Effector memory CD4-positive, alpha-beta T cell (primary cell): ENCODE data around the gene OAT.

ENCODE experiments used
- DNase-seq, 3 donors: peaks; one replicate each; pipeline ENCODE4 v3.0.0-alpha.2; 2020
- H3K27ac ChIP-seq: 2 replicates; pipeline ENCODE4 v1.7.0; 2013; ENCODE audit warnings: mild to moderate bottlenecking, low read length, moderate library complexity; ENCODE audit not compliant: insufficient read depth, poor library complexity, severe bottlenecking
- H3K27me3 ChIP-seq: replicated peaks from 2 replicates; pipeline ENCODE4 v1.7.0; 2013; ENCODE audit warnings: mild to moderate bottlenecking, low read length; ENCODE audit not compliant: insufficient read depth, control insufficient read depth, poor library complexity, severe bottlenecking
- H3K36me3 ChIP-seq: 2 replicates; pipeline ENCODE4 v1.7.0; 2013; ENCODE audit warnings: mild to moderate bottlenecking, low read length, moderate library complexity; ENCODE audit not compliant: control insufficient read depth, insufficient read depth
- H3K4me1 ChIP-seq: 2 replicates; pipeline ENCODE4 v1.7.0; 2013; ENCODE audit warnings: low read length, mild to moderate bottlenecking; ENCODE audit not compliant: control insufficient read depth, insufficient read depth, poor library complexity, severe bottlenecking
- H3K4me3 ChIP-seq: 2 replicates; pipeline ENCODE4 v1.7.0; 2013; ENCODE audit warnings: low read length, low read depth, mild to moderate bottlenecking; ENCODE audit not compliant: insufficient read depth, poor library complexity, severe bottlenecking
- H3K9me3 ChIP-seq: 2 replicates; pipeline ENCODE4 v1.7.0; 2013; ENCODE audit warnings: mild to moderate bottlenecking, low read length, moderate library complexity; ENCODE audit not compliant: control insufficient read depth

The OAT gene

DNA sequence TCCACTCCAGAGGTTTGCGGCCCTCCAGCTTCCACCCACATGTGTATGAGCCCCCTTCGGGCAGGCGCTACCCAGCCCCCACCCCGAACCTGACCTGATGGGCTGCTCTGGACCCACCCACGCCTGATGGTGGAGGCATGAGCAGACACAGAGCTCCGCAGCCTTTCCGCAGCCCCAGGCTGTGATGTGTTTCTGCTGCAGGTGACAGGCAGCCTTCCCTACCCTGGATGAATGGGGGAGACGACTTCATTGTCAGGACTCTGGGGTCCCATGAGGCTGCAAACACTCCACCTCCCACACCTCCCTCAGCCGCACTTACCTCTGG, 61.2 kb downstream of the OAT start:
- Histone ChIP-seq H3K4me1 (no peaks in the 10 kb centered on the region), H3K27ac (no peak overlapping the region), H3K4me3 (no peak overlapping the region), H3K36me3 (no peaks in the 10 kb centered on the region), H3K27me3 (no peaks in the 10 kb centered on the region), H3K9me3 (no peaks in the 10 kb centered on the region)
- no peak for DNase-seq

DNA sequence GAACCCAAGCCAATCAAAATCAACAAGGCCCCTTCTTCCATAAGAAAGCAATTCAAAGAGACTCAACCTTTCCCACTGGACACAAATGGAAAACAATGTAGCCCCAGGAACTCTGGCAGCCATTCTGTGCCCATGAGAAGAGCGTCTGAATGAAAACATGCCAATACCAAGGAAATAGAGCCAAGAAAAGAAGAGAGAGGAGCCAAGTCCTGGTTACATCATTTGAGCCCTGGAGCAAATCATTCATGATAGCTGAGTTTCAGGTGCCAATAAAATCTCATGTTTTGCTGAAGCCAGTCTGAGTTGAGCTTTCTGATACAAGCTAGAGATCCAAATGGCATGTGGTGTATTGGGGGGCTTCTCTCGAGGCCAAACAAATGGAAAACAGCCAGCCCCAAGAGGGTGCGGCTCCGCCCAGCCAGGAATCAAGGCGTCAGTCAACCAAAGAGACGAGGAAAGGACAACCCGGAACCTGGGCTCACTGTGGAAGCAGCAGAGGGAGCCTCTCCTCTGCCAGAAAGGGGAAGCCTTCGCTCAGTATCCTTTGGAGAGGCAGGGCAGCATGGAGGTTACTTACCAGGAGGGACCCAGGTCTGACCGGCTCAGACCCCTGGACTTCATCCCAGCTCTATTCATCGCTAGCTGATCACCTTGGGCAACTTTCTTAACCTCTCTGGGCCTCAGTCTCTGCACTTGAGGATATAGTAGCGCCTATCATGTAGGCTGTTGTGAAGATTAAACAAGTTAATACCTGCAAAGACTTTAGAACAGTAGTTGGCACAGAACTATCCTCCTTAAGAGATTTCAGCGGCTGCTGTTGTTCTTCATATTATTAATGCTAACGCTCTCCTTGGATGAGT, 61.8 kb downstream of the OAT start:
- H3K9me3 ChIP-seq: no peaks in the 10 kb centered on the region
- no peak overlapping the region for H3K4me3 ChIP-seq
- H3K4me1 ChIP-seq: no peaks in the 10 kb centered on the region
- no peaks in the 10 kb centered on the region for H3K36me3 ChIP-seq
- no peaks in the 10 kb centered on the region for H3K27me3 ChIP-seq
- no peak for DNase-seq
- no peak overlapping the region for H3K27ac ChIP-seq

- no peaks in the 10 kb centered on the region for H3K27me3 ChIP-seq
- no peaks in the 10 kb centered on the region for H3K9me3 ChIP-seq
- H3K27ac ChIP-seq: no peak overlapping the region
- H3K4me1 ChIP-seq: no peaks in the 10 kb centered on the region
- no peaks in the 10 kb centered on the region for H3K36me3 ChIP-seq
- DNase-seq: no peak
- peak overlapping the region; percentile 57 for H3K4me3 ChIP-seq
These were observed 64.0 kb downstream of the OAT start for GRCh38 chr10:124354411-124355382.

DNA sequence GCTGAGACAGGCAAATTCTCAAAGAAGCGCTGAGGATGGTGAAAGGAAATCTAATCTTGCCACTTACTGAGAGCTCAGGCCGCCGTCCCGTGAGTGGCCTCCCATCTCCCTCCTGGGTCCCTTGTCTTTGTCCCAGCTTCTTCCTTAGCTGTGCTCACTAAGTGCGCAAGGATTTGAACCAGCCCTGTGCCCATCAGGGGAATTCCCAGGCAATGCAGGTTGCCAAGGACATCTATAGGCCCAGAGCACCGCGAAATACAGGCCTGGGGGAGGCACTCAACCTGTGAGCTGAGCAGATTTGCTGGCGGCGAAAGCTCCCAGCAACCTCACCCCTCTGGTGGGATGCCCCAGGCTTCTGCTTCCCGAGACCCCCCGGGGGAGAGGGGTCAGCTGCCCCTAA, 64.8 kb downstream of the OAT start:
- no peak overlapping the region for H3K27ac ChIP-seq
- no peaks in the 10 kb centered on the region for H3K9me3 ChIP-seq
- H3K4me1 ChIP-seq: no peaks in the 10 kb centered on the region
- no peak overlapping the region for H3K4me3 ChIP-seq
- H3K36me3 ChIP-seq: no peaks in the 10 kb centered on the region
- H3K27me3 ChIP-seq: no peaks in the 10 kb centered on the region
- no peak for DNase-seq

DNA sequence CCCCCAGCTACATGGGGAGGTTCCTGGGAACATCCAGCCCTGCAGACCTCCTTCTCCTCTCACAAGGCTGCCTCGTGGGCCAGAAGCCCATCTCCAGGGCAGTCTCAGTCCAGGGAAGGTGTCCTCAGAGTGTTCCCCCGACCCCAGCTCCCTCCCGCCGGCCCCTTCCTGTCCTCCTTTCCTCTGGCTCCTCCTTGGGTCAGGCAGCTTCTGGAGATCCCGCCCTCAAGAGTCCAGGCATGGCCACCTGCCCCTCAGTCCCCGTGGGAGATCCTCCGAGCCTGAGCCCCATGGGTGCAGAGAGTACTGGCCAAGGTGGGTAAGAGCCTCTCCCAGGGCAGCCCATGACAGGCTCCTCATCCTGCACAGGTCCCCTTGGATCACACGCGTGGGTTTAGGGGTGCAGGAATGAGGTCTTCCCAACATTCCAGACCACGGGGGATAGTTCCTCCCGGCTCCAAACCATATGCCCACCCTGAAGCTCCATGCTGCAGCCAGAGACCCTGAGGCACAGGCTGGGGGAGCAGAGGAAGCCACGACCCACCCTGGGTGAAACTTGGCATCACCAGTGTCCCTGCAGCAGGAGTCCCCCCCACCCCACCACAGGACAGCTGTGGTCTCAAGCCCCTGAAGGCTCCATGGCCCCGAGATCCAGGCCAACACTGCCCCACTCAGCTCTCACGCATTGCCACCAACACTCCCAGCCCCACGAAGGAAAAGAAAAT, 65.5 kb downstream of the OAT start:
- no peak for DNase-seq
- no peaks in the 10 kb centered on the region for H3K36me3 ChIP-seq
- H3K4me3 ChIP-seq: no peak overlapping the region
- no peak overlapping the region for H3K27ac ChIP-seq
- no peaks in the 10 kb centered on the region for H3K9me3 ChIP-seq
- H3K4me1 ChIP-seq: no peaks in the 10 kb centered on the region
- H3K27me3 ChIP-seq: no peaks in the 10 kb centered on the region

GRCh38 chr10:124351481-124352220, 67.1 kb downstream of the OAT start:
- Histone ChIP-seq H3K4me3 (no peak overlapping the region), H3K27me3 (no peaks in the 10 kb centered on the region), H3K4me1 (no peaks in the 10 kb centered on the region), H3K27ac (no peak overlapping the region), H3K9me3 (no peaks in the 10 kb centered on the region), H3K36me3 (no peaks in the 10 kb centered on the region)
- DNase-seq: no peak

DNA sequence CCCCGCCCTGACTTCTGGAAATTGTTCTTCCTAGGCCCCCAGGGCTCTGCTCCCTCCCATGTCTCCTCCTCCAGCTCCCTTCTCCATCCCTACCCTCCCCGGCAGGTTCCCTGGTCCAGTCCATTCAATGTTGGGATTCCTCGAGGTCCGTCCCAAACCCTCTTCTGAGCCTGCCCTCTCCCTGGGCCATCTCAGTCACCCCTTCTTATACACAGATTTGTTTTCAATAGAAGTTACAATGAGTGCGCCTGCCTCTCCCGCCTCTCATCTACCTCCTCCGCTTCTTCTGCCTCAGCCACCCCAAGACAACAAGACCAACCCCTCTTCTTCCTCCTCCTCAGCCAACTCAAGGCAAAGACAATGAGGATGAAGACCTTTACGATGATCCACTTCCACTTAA, 67.9 kb downstream of the OAT start:
- H3K27me3 ChIP-seq: no peaks in the 10 kb centered on the region
- DNase-seq: no peak
- H3K4me3 ChIP-seq: no peak overlapping the region
- no peaks in the 10 kb centered on the region for H3K9me3 ChIP-seq
- no peak overlapping the region for H3K27ac ChIP-seq
- no peaks in the 10 kb centered on the region for H3K4me1 ChIP-seq
- H3K36me3 ChIP-seq: no peaks in the 10 kb centered on the region

GRCh38 chr10:124349996-124350280, 68.8 kb downstream of the OAT start:
- H3K4me1 ChIP-seq: no peaks in the 10 kb centered on the region
- H3K27ac ChIP-seq: no peak overlapping the region
- no peak overlapping the region for H3K4me3 ChIP-seq
- no peaks in the 10 kb centered on the region for H3K36me3 ChIP-seq
- no peaks in the 10 kb centered on the region for H3K27me3 ChIP-seq
- no peaks in the 10 kb centered on the region for H3K9me3 ChIP-seq
- DNase-seq: no peak

DNA sequence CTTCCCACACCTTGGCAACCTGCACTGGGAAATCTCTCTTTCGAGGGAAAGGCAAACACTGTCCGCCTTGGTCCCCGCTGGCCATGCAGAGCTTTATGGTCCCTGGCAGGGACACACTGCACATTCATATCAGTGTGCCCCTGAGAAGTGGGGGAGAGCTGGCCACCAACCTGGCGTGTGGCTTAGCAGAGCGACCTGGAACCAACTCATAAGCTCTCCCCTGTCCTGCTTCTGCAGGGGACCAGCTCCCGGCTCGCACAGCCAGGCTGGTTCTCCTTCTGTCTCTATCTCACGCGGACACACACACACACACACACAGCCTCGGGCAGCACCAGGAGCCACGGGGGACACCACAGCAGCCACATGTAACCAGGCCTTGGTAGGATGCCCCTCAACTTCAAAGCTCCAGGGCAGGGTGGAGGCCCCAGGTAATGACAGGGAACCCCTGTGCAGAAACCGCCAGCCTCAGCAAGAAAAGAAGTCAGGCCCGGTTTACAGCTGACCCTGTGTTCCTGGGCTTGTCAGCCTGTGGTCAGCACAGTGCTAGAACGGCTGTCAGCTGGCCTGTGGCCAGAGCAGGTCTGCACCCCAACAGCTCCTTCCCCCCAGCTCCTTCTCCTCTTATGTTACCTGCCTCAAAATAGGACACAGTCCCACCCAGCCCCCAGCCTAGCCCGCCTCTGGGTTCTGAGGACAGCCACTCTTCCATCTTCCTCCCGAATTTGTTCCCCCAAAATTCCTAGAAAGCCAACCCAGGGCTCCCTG, 69.3 kb downstream of the OAT start:
- no peak for DNase-seq
- Histone ChIP-seq H3K27ac (no peak overlapping the region), H3K4me1 (no peaks in the 10 kb centered on the region), H3K4me3 (no peak overlapping the region), H3K27me3 (no peaks in the 10 kb centered on the region), H3K9me3 (no peaks in the 10 kb centered on the region), H3K36me3 (no peaks in the 10 kb centered on the region)
